Hepatocyte (in vitro differentiated cells): ENCODE data around the gene RALGDS. TPM values are rescaled to one million over a fixed set of nuclear protein-coding genes. Genes with fewer than 3 reads are reported as not detected.

ENCODE experiments used
- DNase-seq: peaks from one replicate; pipeline ENCODE4 v3.0.0-alpha.2; 2016; ENCODE audit warnings: low spot score
- H2AFZ ChIP-seq: fragments of 200-600 bp; sonication (generic); 2 replicates; pipeline ENCODE4 v1.6.0; 2016; ENCODE audit warnings: antibody characterized with exemption, mild to moderate bottlenecking
- H3K27ac ChIP-seq: fragments of 200-600 bp; sonication (generic); 2 replicates; pipeline ENCODE4 v1.5.1; 2016; ENCODE audit warnings: mild to moderate bottlenecking
- H3K27me3 ChIP-seq: fragments of 200-600 bp; sonication (generic); 2 replicates; pipeline ENCODE4 v1.6.1; 2016
- H3K36me3 ChIP-seq: fragments of 200-600 bp; sonication (generic); replicated peaks from 2 replicates; pipeline ENCODE4 v1.5.1; 2016; ENCODE audit warnings: low read depth; ENCODE audit not compliant: insufficient read depth
- H3K4me1 ChIP-seq: fragments of 200-600 bp; sonication (generic); 2 replicates; pipeline ENCODE4 v1.5.1; 2016; ENCODE audit warnings: mild to moderate bottlenecking, moderate library complexity; ENCODE audit not compliant: insufficient read depth
- H3K4me2 ChIP-seq: fragments of 200-600 bp; sonication (generic); 2 replicates; pipeline ENCODE4 v1.6.0; 2016
- H3K4me3 ChIP-seq: fragments of 200-600 bp; sonication (generic); 2 replicates; pipeline ENCODE4 v1.5.1; 2016; ENCODE audit warnings: mild to moderate bottlenecking
- H3K79me2 ChIP-seq: fragments of 200-600 bp; sonication (generic); 2 replicates; pipeline ENCODE4 v1.6.0; 2017; ENCODE audit warnings: mild to moderate bottlenecking
- H3K9me2 ChIP-seq: fragments of 200-600 bp; sonication (generic); replicated peaks from 2 replicates; pipeline ENCODE4 v1.6.0; 2017; ENCODE audit warnings: mild to moderate bottlenecking; ENCODE audit not compliant: insufficient read depth
- H3K9me3 ChIP-seq: fragments of 200-600 bp; sonication (generic); 2 replicates; pipeline ENCODE4 v1.5.1; 2016; ENCODE audit warnings: low read depth, mild to moderate bottlenecking
- H4K20me1 ChIP-seq: fragments of 200-600 bp; sonication (generic); 2 replicates; pipeline ENCODE4 v1.6.0; 2016; ENCODE audit warnings: mild to moderate bottlenecking; ENCODE audit not compliant: insufficient read depth, poor library complexity, severe bottlenecking
- EZH2 ChIP-seq: fragments of 200-600 bp; sonication (generic); IDR thresholded peaks from 2 replicates; pipeline ENCODE4 v1.6.1; 2016; ENCODE audit warnings: antibody characterized with exemption, mild to moderate bottlenecking, borderline replicate concordance
- EZH2phosphoT487 ChIP-seq: fragments of 200-600 bp; sonication (generic); IDR thresholded peaks from one replicate; pipeline ENCODE4 v1.6.1; 2018; ENCODE audit warnings: antibody characterized with exemption, mild to moderate bottlenecking, low read depth, moderate library complexity; ENCODE audit not compliant: unreplicated experiment, severe bottlenecking
- WGBS: methylation state at CpG from one replicate; pipeline ENCODE4 v1.1.6; 2016; ENCODE audit warnings: low lambda C conversion rate; ENCODE audit errors: missing lambda C conversion rate; 5-methylcytosine and 5-hydroxymethylcytosine counted together
- polyA plus RNA-seq: library from polyadenylated mRNA; unstranded; fragments of >200 nt; fragmentation: Nextera tagmentation; extraction: Ambion mirVana; gene quantifications from 2 replicates; pipeline ENCODE4 v1.2.1, GENCODE V29; 2016
- total RNA-seq: library from RNA; depleted of rRNA; stranded (reverse); fragments of >200 nt; gene quantifications from 2 replicates; pipeline ENCODE4 v1.2.3, GENCODE V29; 2014
- TF ChIP-seq, protein P1 (sequence below): fragments of 200-600 bp; sonication (generic); IDR thresholded peaks from 2 replicates; pipeline ENCODE4 v1.5.1; 2016; ENCODE audit warnings: antibody characterized with exemption, mild to moderate bottlenecking; ENCODE audit not compliant: poor library complexity

The RALGDS gene
- total and polyA plus RNA-seq, 2 experiments from 2014 or later: 26.9 to 48.0 TPM

DNA sequence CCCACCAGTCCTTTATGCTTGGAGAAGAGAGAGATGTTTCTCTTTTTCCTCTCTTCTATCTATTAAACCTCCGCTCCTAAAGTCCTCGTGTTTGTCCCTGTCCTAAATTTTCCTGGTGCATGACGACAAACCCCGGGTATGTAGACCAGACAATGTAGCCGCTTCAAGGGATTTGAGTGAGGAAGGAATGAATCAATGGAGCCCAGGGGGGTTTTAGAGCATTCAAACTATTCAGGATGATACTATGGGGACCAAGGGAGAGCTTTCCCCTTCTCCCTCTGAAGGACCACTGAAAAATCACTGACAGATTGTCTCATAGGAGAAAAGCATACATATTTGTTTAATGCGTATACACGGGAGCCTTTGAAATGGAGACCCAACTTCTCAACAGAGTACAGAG, 40.9 kb downstream of the RALGDS start:
- Histone ChIP-seq H3K4me2 (no peak overlapping the region), H3K27me3 (no peaks in the 10 kb centered on the region), H3K36me3 (no peaks in the 10 kb centered on the region), H2AFZ (no peak overlapping the region), H4K20me1 (no peaks in the 10 kb centered on the region), H3K4me1 (peaks cover 18% of the 10 kb centered on the region), H3K9me3 (no peaks in the 10 kb centered on the region), H3K9me2 (no peaks in the 10 kb centered on the region), H3K4me3 (no peak overlapping the region), H3K79me2 (no peaks in the 10 kb centered on the region), H3K27ac (peak overlapping the region; percentile 78)
- 86% methylated on average over 7 of the region's 7 CpGs for WGBS
- DNase-seq: no peak
- TF ChIP-seq, protein P1, sequence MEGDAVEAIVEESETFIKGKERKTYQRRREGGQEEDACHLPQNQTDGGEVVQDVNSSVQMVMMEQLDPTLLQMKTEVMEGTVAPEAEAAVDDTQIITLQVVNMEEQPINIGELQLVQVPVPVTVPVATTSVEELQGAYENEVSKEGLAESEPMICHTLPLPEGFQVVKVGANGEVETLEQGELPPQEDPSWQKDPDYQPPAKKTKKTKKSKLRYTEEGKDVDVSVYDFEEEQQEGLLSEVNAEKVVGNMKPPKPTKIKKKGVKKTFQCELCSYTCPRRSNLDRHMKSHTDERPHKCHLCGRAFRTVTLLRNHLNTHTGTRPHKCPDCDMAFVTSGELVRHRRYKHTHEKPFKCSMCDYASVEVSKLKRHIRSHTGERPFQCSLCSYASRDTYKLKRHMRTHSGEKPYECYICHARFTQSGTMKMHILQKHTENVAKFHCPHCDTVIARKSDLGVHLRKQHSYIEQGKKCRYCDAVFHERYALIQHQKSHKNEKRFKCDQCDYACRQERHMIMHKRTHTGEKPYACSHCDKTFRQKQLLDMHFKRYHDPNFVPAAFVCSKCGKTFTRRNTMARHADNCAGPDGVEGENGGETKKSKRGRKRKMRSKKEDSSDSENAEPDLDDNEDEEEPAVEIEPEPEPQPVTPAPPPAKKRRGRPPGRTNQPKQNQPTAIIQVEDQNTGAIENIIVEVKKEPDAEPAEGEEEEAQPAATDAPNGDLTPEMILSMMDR: no peak
- no peak for TF ChIP-seq EZH2phosphoT487
- no peak for TF ChIP-seq EZH2

DNA sequence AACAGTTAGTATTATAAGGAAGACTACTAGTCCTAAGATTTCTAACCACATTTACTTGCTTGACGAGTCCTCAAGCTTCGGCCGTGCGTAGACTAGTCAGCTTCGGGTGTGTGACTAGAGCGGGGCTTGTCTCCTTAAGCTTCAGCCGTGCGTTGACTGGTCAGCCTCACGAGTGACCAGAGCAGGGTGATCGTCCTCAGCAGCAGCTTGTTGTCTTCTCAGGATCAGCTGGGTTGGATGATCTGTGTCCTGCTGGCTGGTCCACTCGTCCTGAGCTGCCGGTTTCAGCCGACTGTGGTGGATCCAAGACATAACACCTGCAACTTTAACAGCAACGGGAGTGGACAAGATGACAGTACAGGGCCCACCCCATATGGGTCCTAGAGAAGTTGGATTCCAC, 42.6 kb downstream of the RALGDS start:
- Histone ChIP-seq H3K9me3 (no peaks in the 10 kb centered on the region), H3K9me2 (no peaks in the 10 kb centered on the region), H2AFZ (no peak overlapping the region), H3K4me1 (peaks cover 32% of the 10 kb centered on the region), H3K4me3 (no peak overlapping the region), H4K20me1 (no peaks in the 10 kb centered on the region), H3K27ac (no peak overlapping the region), H3K4me2 (no peak overlapping the region), H3K27me3 (no peaks in the 10 kb centered on the region), H3K79me2 (no peaks in the 10 kb centered on the region), H3K36me3 (no peaks in the 10 kb centered on the region)
- no peak for TF ChIP-seq EZH2phosphoT487
- no peak for TF ChIP-seq EZH2
- TF ChIP-seq, protein P1: no peak
- no peak for DNase-seq
- WGBS: 91% methylated on average over 14 of the region's 14 CpGs

DNA sequence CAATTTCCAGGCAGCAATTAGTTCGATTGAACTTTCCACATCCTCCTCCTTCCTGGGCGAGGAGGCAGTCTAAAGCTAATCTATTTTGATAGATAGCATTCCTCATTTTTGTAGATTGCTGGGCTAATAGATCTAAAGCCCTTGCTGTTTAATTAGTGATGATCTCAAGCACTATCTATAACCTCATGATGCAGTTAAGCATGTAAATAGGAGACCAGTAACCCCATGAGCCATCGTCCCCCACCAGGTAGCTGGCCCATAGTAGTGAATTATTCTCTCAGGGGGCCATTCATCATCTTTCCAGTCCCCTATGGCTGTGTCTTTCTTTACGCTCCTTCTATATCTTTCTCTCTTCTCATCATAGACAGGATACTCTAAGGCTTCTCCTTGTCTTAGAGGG, 44.3 kb downstream of the RALGDS start:
- no peak for DNase-seq
- peaks cover 28% of the 10 kb centered on the region for H3K4me1 ChIP-seq
- H3K27ac ChIP-seq: peak overlapping the region; percentile 66
- H3K9me3 ChIP-seq: no peaks in the 10 kb centered on the region
- WGBS: 83% methylated on average over 4 of the region's 4 CpGs
- no peaks in the 10 kb centered on the region for H3K79me2 ChIP-seq
- H3K36me3 ChIP-seq: no peaks in the 10 kb centered on the region
- TF ChIP-seq, protein P1: no peak
- no peak for TF ChIP-seq EZH2
- TF ChIP-seq EZH2phosphoT487: no peak
- no peak overlapping the region for H3K4me3 ChIP-seq
- no peaks in the 10 kb centered on the region for H3K9me2 ChIP-seq
- no peak overlapping the region for H2AFZ ChIP-seq
- H3K4me2 ChIP-seq: peak overlapping the region; percentile 31
- no peaks in the 10 kb centered on the region for H4K20me1 ChIP-seq
- no peaks in the 10 kb centered on the region for H3K27me3 ChIP-seq

DNA sequence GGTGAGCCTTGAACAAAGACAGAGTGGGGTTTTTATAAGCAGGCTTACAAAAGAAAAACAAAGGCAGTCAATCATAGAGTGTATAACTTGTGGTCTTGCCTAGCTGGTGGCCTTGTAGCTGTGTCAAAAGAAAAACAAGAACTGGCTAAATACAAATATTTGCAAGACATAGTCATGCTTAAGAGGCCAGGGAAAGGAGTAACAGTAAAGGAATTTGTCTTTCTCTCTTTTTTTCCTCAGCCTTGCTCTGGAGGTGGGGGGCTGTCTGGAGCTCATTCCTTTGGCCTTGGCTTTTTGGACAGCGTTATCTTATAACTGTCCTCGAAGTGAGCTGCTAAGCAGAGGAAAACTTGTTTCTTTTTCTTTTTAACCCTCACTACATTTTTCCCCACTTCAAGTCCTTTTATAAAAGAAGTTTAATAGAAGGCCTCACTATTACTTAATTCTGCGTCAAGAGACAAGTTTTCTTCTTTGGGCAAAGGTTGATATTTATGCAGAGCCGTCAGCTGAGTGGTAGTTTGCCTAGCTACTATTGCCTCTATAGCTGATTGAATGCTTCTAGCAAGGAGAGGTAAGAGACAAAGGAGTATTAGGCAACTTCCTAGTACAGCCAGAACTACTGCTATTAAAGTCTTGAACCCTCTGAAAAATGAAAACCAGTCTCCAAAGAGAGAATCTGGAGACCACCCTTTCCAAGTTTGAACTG, 45.0 kb downstream of the RALGDS start:
- no peaks in the 10 kb centered on the region for H3K27me3 ChIP-seq
- no peaks in the 10 kb centered on the region for H3K9me2 ChIP-seq
- 54% methylated on average over 4 of the region's 4 CpGs for WGBS
- H3K27ac ChIP-seq: peak overlapping the region; percentile 66
- H4K20me1 ChIP-seq: no peaks in the 10 kb centered on the region
- no peaks in the 10 kb centered on the region for H3K79me2 ChIP-seq
- no peaks in the 10 kb centered on the region for H3K36me3 ChIP-seq
- DNase-seq: peak; percentile 47
- peaks cover 27% of the 10 kb centered on the region for H3K4me1 ChIP-seq
- H2AFZ ChIP-seq: no peak overlapping the region
- no peaks in the 10 kb centered on the region for H3K9me3 ChIP-seq
- peak overlapping the region; percentile 31 for H3K4me2 ChIP-seq
- TF ChIP-seq, protein P1: no peak
- TF ChIP-seq EZH2phosphoT487: no peak
- no peak for TF ChIP-seq EZH2
- H3K4me3 ChIP-seq: no peak overlapping the region
